A549 (cell line): ENCODE measurements around the gene RPLP2. TPM values are rescaled to one million over a fixed set of nuclear protein-coding genes. Genes with fewer than 3 reads are reported as not detected.
A peak's percentile ranks its signal among the peaks of the same experiment; 100 is the strongest.

Experiments
- ATAC-seq, 2 experiments: fragments of 200-7000 bp in 1 of 2; fragments of >200 bp in 1 of 2; cut with Nextera tagmentation in 1 of 2; cut with Tn5 transposase in 1 of 2; 3 replicates each; pipeline versions ENCODE4 v1.8.0 to v1.9.1; 2018 to 2020; ENCODE audit warnings: mild to moderate bottlenecking in 1 of 2, moderate library complexity in 1 of 2
- CTCF ChIA-PET: fragments of 300-600 bp; sonication (Branson Sonifier 250); formaldehyde crosslinking; extraction: SDS; loops from one replicate; lab custom pipeline; 2021; ENCODE audit warnings: antibody characterized with exemption, inconsistent platforms; lab: Yijun Ruan, JAX
- POLR2A ChIA-PET: fragments of 350-600 bp; formaldehyde crosslinking; extraction: SDS; loops from one replicate; lab custom pipeline; 2021; ENCODE audit warnings: antibody characterized with exemption, inconsistent platforms; lab: Yijun Ruan, JAX
- DNase-seq, 2 experiments: peaks; one replicate each; pipeline versions ENCODE4 v3.0.0 to v3.0.0-alpha.2; 2011 to 2016; ENCODE audit warnings: low read depth in 1 of 2, low spot score in 1 of 2
- FAIRE-seq: peaks from 2 replicates; lab custom pipeline; 2011; peaks lifted over from hg19 to GRCh38; lab: Jason Lieb, UNC
- H3K27ac ChIP-seq, 2 experiments: fragments of >200 bp; sonication (Bioruptor Twin); formaldehyde crosslinking; 3 replicates each; pipeline ENCODE4 v1.5.1; 2016 to 2017
- H3K4me1 ChIP-seq: fragments of >200 bp; sonication (Bioruptor Twin); formaldehyde crosslinking; 3 replicates; pipeline ENCODE4 v1.6.1; 2016
- H3K4me2 ChIP-seq: fragments of >200 bp; sonication (Bioruptor Twin); formaldehyde crosslinking; 3 replicates; pipeline ENCODE4 v1.6.1; 2016
- H3K4me3 ChIP-seq: fragments of >200 bp; sonication (Bioruptor Twin); formaldehyde crosslinking; 3 replicates; pipeline ENCODE4 v1.5.1; 2016
- H3K9me3 ChIP-seq: fragments of >200 bp; sonication (Bioruptor Twin); formaldehyde crosslinking; 3 replicates; pipeline ENCODE4 v1.6.1; 2016
- BCL3 ChIP-seq: fragments of >200 bp; sonication (Bioruptor Twin); formaldehyde crosslinking; IDR thresholded peaks from 3 replicates; pipeline ENCODE4 v1.6.1; 2016
- CEBPB ChIP-seq, 2 experiments: fragments of >200 bp in 1 of 2; sonication (Bioruptor Twin) in 1 of 2; formaldehyde crosslinking in 1 of 2; IDR thresholded peaks; 2 replicates each; pipeline ENCODE4 v1.6.1; 2012 to 2016
- CHD4 ChIP-seq: fragments of 200-600 bp; sonication (generic); IDR thresholded peaks from 2 replicates; pipeline ENCODE4 v1.6.1; 2016; ENCODE audit warnings: antibody characterized with exemption, mild to moderate bottlenecking, borderline replicate concordance
- CTCF ChIP-seq: fragments of >200 bp; sonication (Bioruptor Twin); formaldehyde crosslinking; IDR thresholded peaks from 3 replicates; pipeline ENCODE4 v1.5.1; 2016
- EHMT2 ChIP-seq: fragments of 200-600 bp; sonication (generic); IDR thresholded peaks from 2 replicates; pipeline ENCODE4 v1.6.1; 2016; ENCODE audit warnings: antibody characterized with exemption, low read depth, mild to moderate bottlenecking, moderate library complexity
- FOSB ChIP-seq: fragments of 250-450 bp; sonication (Bioruptor Pico); IDR thresholded peaks from 2 replicates; pipeline ENCODE4 v1.5.0; 2020; ENCODE audit warnings: mild to moderate bottlenecking, moderate library complexity
- HOXA7 ChIP-seq: fragments of 250-450 bp; sonication (Bioruptor Pico); IDR thresholded peaks from 2 replicates; pipeline ENCODE4 v1.5.0; 2020; ENCODE audit warnings: mild to moderate bottlenecking, moderate library complexity
- HOXB13 ChIP-seq: fragments of 250-450 bp; sonication (Bioruptor Pico); IDR thresholded peaks from 2 replicates; pipeline ENCODE4 v1.5.0; 2020; ENCODE audit warnings: low read depth, mild to moderate bottlenecking, moderate library complexity
- JUN ChIP-seq, 2 experiments: fragments of >200 bp; sonication (Bioruptor Twin); formaldehyde crosslinking; IDR thresholded peaks; 2 replicates in 1 of 2; 3 replicates in 1 of 2; pipeline ENCODE4 v1.6.1; 2016 to 2017
- JUNB ChIP-seq: fragments of >200 bp; sonication (Bioruptor Twin); formaldehyde crosslinking; IDR thresholded peaks from 2 replicates; pipeline ENCODE4 v1.6.1; 2016
- MAFK ChIP-seq: fragments of 450-650 bp; IDR thresholded peaks from 2 replicates; pipeline ENCODE4 v1.6.1; 2014; ENCODE audit not compliant: partially characterized antibody
- MAZ ChIP-seq: fragments of 150-350 bp; IDR thresholded peaks from 2 replicates; pipeline ENCODE4 v1.6.1; 2014; ENCODE audit warnings: antibody characterized with exemption, low read depth, low read length, borderline replicate concordance
- MYC ChIP-seq: IDR thresholded peaks from 2 replicates; pipeline ENCODE4 v1.6.1; 2012; ENCODE audit warnings: mild to moderate bottlenecking, inconsistent platforms, low read length, improper control_type of control experiment, borderline replicate concordance
- RAD21 ChIP-seq, 2 experiments: fragments of >200 bp in 1 of 2; sonication (Bioruptor Twin) in 1 of 2; formaldehyde crosslinking in 1 of 2; IDR thresholded peaks in 1 of 2; conservative IDR thresholded peaks in 1 of 2; 2 replicates in 1 of 2; 3 replicates in 1 of 2; pipeline ENCODE4 v1.6.1; 2012 to 2018; ENCODE audit warnings: inconsistent platforms in 1 of 2
- REST ChIP-seq: fragments of 200-600 bp; sonication (generic); IDR thresholded peaks from 2 replicates; pipeline ENCODE4 v1.6.1; 2016; ENCODE audit warnings: antibody characterized with exemption, mild to moderate bottlenecking, moderate library complexity
- RNF2 ChIP-seq: fragments of 200-600 bp; sonication (generic); IDR thresholded peaks from 2 replicates; pipeline ENCODE4 v1.6.1; 2016; ENCODE audit warnings: low read depth, mild to moderate bottlenecking, antibody characterized with exemption, moderate library complexity, borderline replicate concordance
- TP53 ChIP-seq: fragments of 250-450 bp; sonication (Bioruptor Pico); IDR thresholded peaks from 2 replicates; pipeline ENCODE4 v1.5.0; 2021; ENCODE audit warnings: mild to moderate bottlenecking, moderate library complexity
- ZFP36 ChIP-seq: fragments of 450-650 bp; IDR thresholded peaks from 2 replicates; pipeline ENCODE4 v1.6.1; 2014; ENCODE audit warnings: borderline replicate concordance; ENCODE audit not compliant: partially characterized antibody
- ZNF302 ChIP-seq: fragments of 250-450 bp; sonication (Bioruptor Pico); IDR thresholded peaks from 2 replicates; pipeline ENCODE4 v1.9.0; 2021; ENCODE audit warnings: inconsistent platforms, mild to moderate bottlenecking, moderate library complexity
- WGBS: methylation state at CpG from one replicate; pipeline ENCODE4 v1.1.6; 2017; ENCODE audit errors: missing lambda C conversion rate; 5-methylcytosine and 5-hydroxymethylcytosine counted together
- polyA plus RNA-seq, 4 experiments: library from polyadenylated mRNA; depleted of rRNA in 3 of 4; stranded (reverse); fragments of >200 nt; fragmentation: RNase III in 1 of 4; extraction: RNeasy Plus Mini Kit Qiagen cat#74134 plus additional on column Dnase treatment in 1 of 4; gene quantifications; 2 replicates in 3 of 4; 3 replicates in 1 of 4; pipeline ENCODE4 v1.2.3, GENCODE V29; 2011 to 2017

The RPLP2 gene
- polyA plus RNA-seq, 2 of the 4 experiments (the other 2 are of a cell fraction): 1,493 to 2,508 TPM

- FAIRE-seq (no peak), DNase-seq (no peak), ATAC-seq (no peak)
- CTCF ChIA-PET: interaction anchor here (0.7 to 5.4 kb wide), 8 partner anchors 8 to 101 kb away, joined by 3 to 32 read pairs (median 6); partner anchors contain the start of genes TALDO1 and TMEM80
- 77% methylated on average over 4 of the region's 24 CpGs for WGBS
- Histone ChIP-seq H3K4me2 (peak overlapping the region; percentile 45; the same call in 2 of the 3 replicates), H3K9me3 (no peaks in the 10 kb centered on the region), H3K27ac (peak overlapping the region; percentile 61 to 81; a peak in 5 of 6 replicates), H3K4me1 (peaks cover 29% of the 10 kb centered on the region), H3K4me3 (no peak overlapping the region)
- TF ChIP-seq EHMT2 (no peak), HOXA7 (CRISPR knock-in tag) (no peak), MAZ (no peak), RNF2 (no peak), HOXB13 (no peak), MAFK (no peak), ZFP36 (no peak), BCL3 (no peak), FOSB (CRISPR knock-in tag) (no peak), REST (no peak), RAD21 (conservative IDR thresholded peaks at IDR 0.05 in 1 of 2, IDR thresholded peaks at IDR 0.05 in 1 of 2) (no peak), CEBPB (IDR thresholded peaks at IDR 0.05) (no peak), JUNB (no peak), MYC (no peak), TP53 (CRISPR knock-in tag) (no peak), CTCF (no peak)
- POLR2A ChIA-PET: interaction anchor here (0.6 to 2.1 kb wide), 2 partner anchors 9 to 17 kb away, joined by 3 to 5 read pairs; no protein-coding TSS in a partner anchor
These were observed 46.7 kb upstream of the RPLP2 start for GRCh38 chr11:763073-763463.

GRCh38 chr11:763549-764321, 46.0 kb upstream of the RPLP2 start:
- Histone ChIP-seq H3K27ac (peak overlapping the region in 1 of 2 experiments; percentile 81; a peak in 3 of 6 replicates), H3K4me2 (no peak overlapping the region), H3K9me3 (no peaks in the 10 kb centered on the region), H3K4me3 (no peak overlapping the region), H3K4me1 (peaks cover 29% of the 10 kb centered on the region)
- POLR2A ChIA-PET: interaction anchor here (0.6 to 2.1 kb wide), 3 partner anchors 9 to 63 kb away, joined by 3 to 5 read pairs (median 4); no protein-coding TSS in a partner anchor
- WGBS: 91% methylated on average over 20 of the region's 22 CpGs
- FAIRE-seq: no peak
- TF ChIP-seq JUN (IDR thresholded peaks at IDR 0.05) (peak in 1 of 2 experiments; percentile 15; a peak in 2 of 5 replicates), FOSB (CRISPR knock-in tag) (no peak), CHD4 (no peak), CTCF (no peak), ZNF302 (CRISPR knock-in tag) (no peak)
- CTCF ChIA-PET: interaction anchor here (0.7 to 5.4 kb wide), 12 partner anchors 9 to 209 kb away, joined by 3 to 44 read pairs (median 6); partner anchors contain the start of genes GATD1, TALDO1 and TMEM80
- DNase-seq: no peak
- peak; percentile 0 to 2; a peak in 1 of 6 replicates for ATAC-seq
